Measurements from ENCODE around the gene ACER3.

Gene ACER3

DNA sequence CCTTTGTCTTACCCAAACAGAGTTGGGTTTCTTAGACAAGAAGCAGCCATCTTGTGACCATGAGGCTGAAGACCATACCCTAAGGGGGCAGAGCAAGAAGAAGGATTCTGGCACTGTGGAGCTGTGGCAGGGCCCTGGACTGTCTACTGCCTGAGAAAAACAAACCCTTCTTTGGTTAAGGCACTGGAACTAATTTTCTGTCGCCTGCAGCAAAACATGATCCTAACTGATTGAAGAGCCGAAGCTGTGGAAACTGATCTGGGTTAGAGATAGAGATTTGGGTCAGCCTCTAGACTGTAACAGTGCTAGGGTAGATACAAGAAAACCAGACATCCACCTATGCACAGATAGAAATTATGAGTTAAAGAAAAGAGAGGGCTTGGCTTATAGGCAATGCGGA, 11.3 kb upstream of the ACER3 start:
- no peaks in the 10 kb centered on the region for H3K27me3 ChIP-seq (ENCODE audit: insufficient read depth, poor library complexity, severe bottlenecking)
- no peak overlapping the region for H3K4me3 ChIP-seq (replicated peaks; ENCODE audit: insufficient read depth, low read length)
- DNase-seq (ENCODE audit: low read depth in 1 of 2, low spot score in 1 of 2) = no peak
- TF ChIP-seq GABPA (IDR thresholded peaks at IDR 0.05; ENCODE audit: low read depth) = no peak
- TF ChIP-seq, protein P1, sequence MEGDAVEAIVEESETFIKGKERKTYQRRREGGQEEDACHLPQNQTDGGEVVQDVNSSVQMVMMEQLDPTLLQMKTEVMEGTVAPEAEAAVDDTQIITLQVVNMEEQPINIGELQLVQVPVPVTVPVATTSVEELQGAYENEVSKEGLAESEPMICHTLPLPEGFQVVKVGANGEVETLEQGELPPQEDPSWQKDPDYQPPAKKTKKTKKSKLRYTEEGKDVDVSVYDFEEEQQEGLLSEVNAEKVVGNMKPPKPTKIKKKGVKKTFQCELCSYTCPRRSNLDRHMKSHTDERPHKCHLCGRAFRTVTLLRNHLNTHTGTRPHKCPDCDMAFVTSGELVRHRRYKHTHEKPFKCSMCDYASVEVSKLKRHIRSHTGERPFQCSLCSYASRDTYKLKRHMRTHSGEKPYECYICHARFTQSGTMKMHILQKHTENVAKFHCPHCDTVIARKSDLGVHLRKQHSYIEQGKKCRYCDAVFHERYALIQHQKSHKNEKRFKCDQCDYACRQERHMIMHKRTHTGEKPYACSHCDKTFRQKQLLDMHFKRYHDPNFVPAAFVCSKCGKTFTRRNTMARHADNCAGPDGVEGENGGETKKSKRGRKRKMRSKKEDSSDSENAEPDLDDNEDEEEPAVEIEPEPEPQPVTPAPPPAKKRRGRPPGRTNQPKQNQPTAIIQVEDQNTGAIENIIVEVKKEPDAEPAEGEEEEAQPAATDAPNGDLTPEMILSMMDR (IDR thresholded peaks at IDR 0.05; ENCODE audit: insufficient read depth, low read length) = no peak
- TF ChIP-seq REST (IDR thresholded peaks at IDR 0.05; ENCODE audit: insufficient replicate concordance, low read depth) = no peak
- no peak for TF ChIP-seq POLR2AphosphoS5 (IDR thresholded peaks at IDR 0.05; ENCODE audit: low read depth)
- no peak for TF ChIP-seq SPI1 (IDR thresholded peaks at IDR 0.05; ENCODE audit: borderline replicate concordance, low read depth)
- no peak overlapping the region for H3K27ac ChIP-seq (replicated peaks)

GRCh38 chr11:76850130-76850529, 10.6 kb upstream of the ACER3 start:
- no peak overlapping the region for H3K4me3 ChIP-seq (replicated peaks; ENCODE audit: insufficient read depth, low read length)
- DNase-seq (ENCODE audit: low read depth in 1 of 2, low spot score in 1 of 2) = no peak
- no peaks in the 10 kb centered on the region for H3K27me3 ChIP-seq (ENCODE audit: insufficient read depth, poor library complexity, severe bottlenecking)
- no peak for TF ChIP-seq POLR2AphosphoS5 (IDR thresholded peaks at IDR 0.05; ENCODE audit: low read depth)
- TF ChIP-seq REST (IDR thresholded peaks at IDR 0.05; ENCODE audit: insufficient replicate concordance, low read depth) = no peak
- TF ChIP-seq, protein P1 (IDR thresholded peaks at IDR 0.05; ENCODE audit: insufficient read depth, low read length) = no peak
- TF ChIP-seq SPI1 (IDR thresholded peaks at IDR 0.05; ENCODE audit: borderline replicate concordance, low read depth) = no peak
- TF ChIP-seq GABPA (IDR thresholded peaks at IDR 0.05; ENCODE audit: low read depth) = no peak
- no peak overlapping the region for H3K27ac ChIP-seq (replicated peaks)

DNA sequence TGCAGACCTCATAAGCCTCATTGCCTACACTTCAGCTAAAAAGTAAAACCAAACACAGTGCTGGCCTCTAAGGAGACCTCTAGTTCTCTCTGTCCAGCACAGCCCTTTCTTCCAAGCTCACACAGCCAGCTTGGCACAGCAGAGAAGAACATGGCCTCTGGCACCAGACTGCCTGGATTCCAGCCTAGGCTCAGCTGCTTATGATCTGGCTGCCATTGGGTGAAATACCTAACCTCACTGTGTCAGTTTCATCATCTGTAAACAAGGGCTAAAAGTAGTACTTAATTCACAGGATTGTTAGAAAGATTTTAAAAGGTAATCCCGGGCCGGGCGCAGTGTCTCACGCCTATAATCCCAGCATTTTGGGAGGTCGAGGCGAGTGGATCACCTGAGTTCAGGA, 9.9 kb upstream of the ACER3 start:
- DNase-seq (ENCODE audit: low read depth in 1 of 2, low spot score in 1 of 2) = no peak
- H3K27me3 ChIP-seq (ENCODE audit: insufficient read depth, poor library complexity, severe bottlenecking) = no peaks in the 10 kb centered on the region
- H3K4me3 ChIP-seq (replicated peaks; ENCODE audit: insufficient read depth, low read length) = no peak overlapping the region
- no peak for TF ChIP-seq POLR2AphosphoS5 (IDR thresholded peaks at IDR 0.05; ENCODE audit: low read depth)
- TF ChIP-seq GABPA (IDR thresholded peaks at IDR 0.05; ENCODE audit: low read depth) = no peak
- no peak for TF ChIP-seq REST (IDR thresholded peaks at IDR 0.05; ENCODE audit: insufficient replicate concordance, low read depth)
- no peak for TF ChIP-seq SPI1 (IDR thresholded peaks at IDR 0.05; ENCODE audit: borderline replicate concordance, low read depth)
- TF ChIP-seq, protein P1 (IDR thresholded peaks at IDR 0.05; ENCODE audit: insufficient read depth, low read length) = no peak
- H3K27ac ChIP-seq (replicated peaks) = no peak overlapping the region

Data from HL-60 (cell line).